Posterior cingulate gyrus (tissue), 11 donors: Measurements from ENCODE around the gene HNRNPR.
"Not testable (repeated sequence)": the region's sequence is repeated elsewhere in the genome, so short reads cannot be mapped to it uniquely, and the experiment has no call there.

Source experiments
- DNase-seq, 10 donors: peaks; one replicate each; pipeline versions ENCODE4 v3.0.0 to v3.0.0-alpha.2; 2020 to 2021; ENCODE audit warnings: mixed read lengths in 3 of 10
- intact Hi-C: fragments of 100-400 bp; cut with DNase I; formaldehyde crosslinking; loops from one replicate; pipeline ENCODE4 v1.15.1; 2023

The HNRNPR gene

GRCh38 chr1:23341931-23342692, 2.0 kb downstream of the HNRNPR start:
- no peak for DNase-seq
- intact Hi-C loops, result loop anchor here (10.0 kb wide), 2 partner anchors 143 to 193 kb away; partner anchors contain the start of genes ASAP3 and E2F2

GRCh38 chr1:23339632-23340031, 4.5 kb downstream of the HNRNPR start:
- intact Hi-C loops, result loop anchor here (10.0 kb wide), 2 partner anchors 145 to 195 kb away; partner anchors contain the start of genes ASAP3 and E2F2
- no peak for DNase-seq

GRCh38 chr1:23337869-23338268, 6.2 kb downstream of the HNRNPR start:
- intact Hi-C loops, result no loop called here
- DNase-seq, result no peak

- DNase-seq, result no peak
- intact Hi-C loops, result no loop called here
Observed at GRCh38 chr1:23331713-23332112, 12.4 kb downstream of the HNRNPR start.

- DNase-seq, result no peak
- intact Hi-C loops, result no loop called here
Observed at GRCh38 chr1:23330846-23331245, 13.2 kb downstream of the HNRNPR start.

GRCh38 chr1:23325393-23325792, 18.7 kb downstream of the HNRNPR start:
- no peak for DNase-seq
- intact Hi-C loops, result no loop called here

GRCh38 chr1:23322770-23323169, 21.3 kb downstream of the HNRNPR start:
- intact Hi-C loops, result no loop called here
- no peak for DNase-seq

GRCh38 chr1:23310280-23310679, 33.8 kb downstream of the HNRNPR start:
- intact Hi-C loops, DNase-seq: not testable (repeated sequence)

GRCh38 chr1:23304140-23304620, 39.9 kb downstream of the HNRNPR start:
- no peak for DNase-seq
- intact Hi-C loops, result no loop called here

GRCh38 chr1:23303524-23303923, 40.6 kb downstream of the HNRNPR start:
- DNase-seq, result no peak
- intact Hi-C loops, result no loop called here

GRCh38 chr1:23296931-23297330, 47.2 kb downstream of the HNRNPR start:
- no peak for DNase-seq
- intact Hi-C loops, result no loop called here

GRCh38 chr1:23291706-23292105, 52.4 kb downstream of the HNRNPR start:
- intact Hi-C loops, result no loop called here
- DNase-seq, result no peak

- no peak for DNase-seq
- intact Hi-C loops, result no loop called here
Observed at GRCh38 chr1:23290836-23291565, 53.1 kb downstream of the HNRNPR start.

- DNase-seq, result no peak
- intact Hi-C loops, result no loop called here
Observed at GRCh38 chr1:23288671-23289070, 55.4 kb downstream of the HNRNPR start.

GRCh38 chr1:23288201-23288600, 55.9 kb downstream of the HNRNPR start:
- DNase-seq, result no peak
- intact Hi-C loops, result no loop called here

- intact Hi-C loops, result no loop called here
Observed at GRCh38 chr1:23286401-23286800, 57.7 kb downstream of the HNRNPR start.

GRCh38 chr1:23283667-23284602, 60.1 kb downstream of the HNRNPR start:
- intact Hi-C loops, result no loop called here
- DNase-seq, result no peak

More at GRCh38 chr1:23286401-23286800, 57.7 kb downstream of the HNRNPR start:
- DNase-seq, result no peak

GRCh38 chr1:23282957-23283356, 61.1 kb downstream of the HNRNPR start:
- intact Hi-C loops, result no loop called here
- no peak for DNase-seq

GRCh38 chr1:23278717-23279116, 65.4 kb downstream of the HNRNPR start:
- intact Hi-C loops, result loop anchor here (10.0 kb wide), 3 partner anchors 84 to 304 kb away; partner anchors contain the start of gene LACTBL1
- DNase-seq, result no peak

GRCh38 chr1:23276531-23276930, 67.6 kb downstream of the HNRNPR start:
- DNase-seq, result no peak
- intact Hi-C loops, result loop anchor here (10.0 kb wide), 3 partner anchors 82 to 302 kb away; partner anchors contain the start of gene LACTBL1
